Measurements from ENCODE around the gene ATP9B. TPM values are rescaled to one million over a fixed set of nuclear protein-coding genes. Genes with fewer than 3 reads are reported as not detected.

Gene ATP9B
- total and polyA plus RNA-seq, 10 of the 15 experiments (the other 5 are each of a cell fraction or from before 2014, with no cell fraction given): 0.74 to 20.7 (median 12.9) TPM

GRCh38 chr18:79378536-79379250 lies 309.5 kb downstream of the ATP9B start (continued):
- TF ChIP-seq RAD21 (IDR thresholded peaks at IDR 0.05; ENCODE audit: insufficient read depth, low read depth, low read length): peak; percentile 89
- TF ChIP-seq FOXM1 (IDR thresholded peaks at IDR 0.05; ENCODE audit: low read depth, low read length): no peak
- 0 out of 2 replicates have a peak, but pooled peaks have one; percentile 48 for TF ChIP-seq TARDBP (IDR thresholded peaks at IDR 0.05; ENCODE audit: borderline replicate concordance)
- TF ChIP-seq BCL11A (IDR thresholded peaks at IDR 0.05; ENCODE audit: low read depth, low read length): no peak
- TF ChIP-seq MTA3 (IDR thresholded peaks at IDR 0.05; ENCODE audit: borderline replicate concordance, low read length): no peak
- TF ChIP-seq USF1 (IDR thresholded peaks at IDR 0.05; ENCODE audit: borderline replicate concordance, extremely low read length, insufficient read depth, low read depth, low read length): no peak
- TF ChIP-seq MLLT1 (IDR thresholded peaks at IDR 0.05): no peak
- TF ChIP-seq MAX (IDR thresholded peaks at IDR 0.05; ENCODE audit: low read depth, low read length): no peak
